Subcutaneous adipose tissue (tissue), 4 donors: ENCODE results near the gene KRT33B. TPM values are rescaled to one million over a fixed set of nuclear protein-coding genes. Genes with fewer than 3 reads are reported as not detected.

ENCODE experiments used
- total RNA-seq, 4 donors: library from RNA; depleted of rRNA; stranded (reverse); fragments of >200 nt; gene quantifications; one replicate each; pipeline ENCODE4 v1.1.0, GENCODE V29; 2016
- TF ChIP-seq, protein P1 (sequence below): fragments of 450-650 bp; IDR thresholded peaks from one replicate; pipeline ENCODE4 v1.5.1; 2016; ENCODE audit warnings: low read depth, mild to moderate bottlenecking, control low read depth, antibody characterized with exemption, moderate library complexity

Gene KRT33B
- total RNA-seq = not detected

DNA sequence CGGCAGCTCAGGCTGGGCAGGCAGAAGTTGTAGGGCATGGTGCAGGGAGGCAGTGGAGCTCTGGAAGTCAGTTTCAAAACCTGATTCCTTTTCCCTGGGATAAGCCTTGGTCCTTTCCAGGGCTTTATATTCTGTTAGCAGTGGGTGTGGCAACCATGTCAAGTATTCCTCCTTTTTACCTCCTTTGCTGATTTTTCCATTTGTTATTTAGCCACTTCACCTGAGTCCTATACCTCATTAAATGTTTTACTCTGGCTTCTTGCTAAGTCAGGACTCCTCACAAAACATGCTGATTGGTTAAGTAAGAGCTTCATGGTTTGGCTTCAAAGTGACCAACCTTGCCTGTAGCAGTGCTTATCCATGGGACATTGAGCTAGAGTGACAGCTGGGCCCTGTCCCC, at the start of gene KRT33B:
Gene KRT33B, minus strand, starts transcription at position 101 of the 400 bp plus-strand sequence. Its CDS starts 63 bp downstream, at position 38.
- TF ChIP-seq, protein P1, sequence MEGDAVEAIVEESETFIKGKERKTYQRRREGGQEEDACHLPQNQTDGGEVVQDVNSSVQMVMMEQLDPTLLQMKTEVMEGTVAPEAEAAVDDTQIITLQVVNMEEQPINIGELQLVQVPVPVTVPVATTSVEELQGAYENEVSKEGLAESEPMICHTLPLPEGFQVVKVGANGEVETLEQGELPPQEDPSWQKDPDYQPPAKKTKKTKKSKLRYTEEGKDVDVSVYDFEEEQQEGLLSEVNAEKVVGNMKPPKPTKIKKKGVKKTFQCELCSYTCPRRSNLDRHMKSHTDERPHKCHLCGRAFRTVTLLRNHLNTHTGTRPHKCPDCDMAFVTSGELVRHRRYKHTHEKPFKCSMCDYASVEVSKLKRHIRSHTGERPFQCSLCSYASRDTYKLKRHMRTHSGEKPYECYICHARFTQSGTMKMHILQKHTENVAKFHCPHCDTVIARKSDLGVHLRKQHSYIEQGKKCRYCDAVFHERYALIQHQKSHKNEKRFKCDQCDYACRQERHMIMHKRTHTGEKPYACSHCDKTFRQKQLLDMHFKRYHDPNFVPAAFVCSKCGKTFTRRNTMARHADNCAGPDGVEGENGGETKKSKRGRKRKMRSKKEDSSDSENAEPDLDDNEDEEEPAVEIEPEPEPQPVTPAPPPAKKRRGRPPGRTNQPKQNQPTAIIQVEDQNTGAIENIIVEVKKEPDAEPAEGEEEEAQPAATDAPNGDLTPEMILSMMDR = no peak

DNA sequence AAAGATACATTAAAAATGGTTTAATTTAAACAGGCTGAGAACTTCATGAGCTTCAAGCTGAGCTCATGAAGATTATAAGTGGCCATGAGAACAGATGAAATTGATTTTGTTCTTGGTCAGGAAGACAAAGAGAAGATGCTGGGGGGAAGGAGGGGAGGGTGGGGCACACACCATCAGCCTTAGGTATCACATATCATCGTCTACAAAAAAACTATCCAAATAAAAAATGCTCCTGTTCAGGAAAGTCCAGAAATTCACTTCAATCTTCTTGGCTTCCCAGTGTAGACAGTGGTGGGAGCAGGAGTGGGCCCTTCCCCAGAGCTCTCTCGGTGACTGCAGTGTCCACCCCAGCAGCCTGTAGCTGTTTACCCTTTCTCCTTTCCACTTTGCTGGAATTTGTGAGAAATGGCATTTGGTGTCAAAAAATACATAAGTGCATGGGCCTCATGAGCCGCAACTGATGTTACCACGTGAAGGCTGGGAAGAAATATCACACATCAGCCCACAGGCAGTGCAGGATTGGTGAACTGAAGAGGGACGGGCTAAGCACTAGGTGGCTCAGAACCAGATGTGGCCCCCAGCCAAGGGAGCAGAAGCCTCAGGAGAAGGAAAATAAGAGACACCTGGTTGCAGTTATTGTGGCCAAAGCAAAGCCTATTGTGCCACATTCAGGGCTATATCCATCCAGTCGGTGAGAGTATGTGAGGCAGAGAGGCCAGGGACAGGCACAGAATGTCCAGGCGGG, 48.7 kb upstream of the KRT33B start:
- TF ChIP-seq, protein P1 = no peak

DNA sequence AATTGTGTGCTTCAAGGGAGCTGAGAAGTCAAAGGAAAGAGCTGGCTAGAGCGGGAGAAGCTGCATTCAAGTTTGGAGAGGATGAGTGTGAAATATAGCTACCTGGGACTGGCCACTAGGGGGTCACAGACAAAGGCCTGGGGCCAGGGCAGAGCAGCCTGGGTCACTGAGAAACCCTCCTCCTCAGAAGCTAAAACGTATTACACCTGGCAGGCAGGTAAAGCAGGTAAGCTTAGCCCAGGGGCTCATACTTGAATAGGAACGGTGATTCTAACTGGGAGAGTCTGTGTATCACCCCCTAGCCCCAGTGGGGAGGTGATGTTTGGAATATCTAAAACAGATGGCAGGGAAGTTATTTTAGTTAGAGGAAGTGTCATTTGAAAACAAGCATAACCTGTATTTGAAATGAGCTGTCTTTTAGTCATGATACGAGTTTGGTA, 48.0 kb upstream of the KRT33B start:
- TF ChIP-seq, protein P1 = no peak

DNA sequence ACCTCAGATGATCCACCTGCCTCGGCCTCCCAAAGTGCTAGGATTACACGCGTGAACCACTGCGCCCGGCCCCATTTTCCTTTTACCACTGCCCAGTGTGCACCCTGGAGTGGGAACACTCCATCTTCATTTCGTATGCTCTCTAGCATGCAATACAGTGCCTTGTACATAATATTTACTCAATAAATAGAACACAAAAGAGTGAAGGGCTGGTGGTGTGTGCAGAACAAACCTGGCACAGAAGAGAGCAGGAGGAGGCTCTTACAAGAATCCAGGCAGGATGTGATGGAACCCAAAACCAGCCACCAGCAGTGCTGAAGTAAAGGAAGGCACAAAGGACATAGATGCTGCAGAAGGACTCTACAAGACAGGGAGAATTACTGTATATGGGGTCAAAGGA, 47.5 kb upstream of the KRT33B start:
- TF ChIP-seq, protein P1 = no peak

DNA sequence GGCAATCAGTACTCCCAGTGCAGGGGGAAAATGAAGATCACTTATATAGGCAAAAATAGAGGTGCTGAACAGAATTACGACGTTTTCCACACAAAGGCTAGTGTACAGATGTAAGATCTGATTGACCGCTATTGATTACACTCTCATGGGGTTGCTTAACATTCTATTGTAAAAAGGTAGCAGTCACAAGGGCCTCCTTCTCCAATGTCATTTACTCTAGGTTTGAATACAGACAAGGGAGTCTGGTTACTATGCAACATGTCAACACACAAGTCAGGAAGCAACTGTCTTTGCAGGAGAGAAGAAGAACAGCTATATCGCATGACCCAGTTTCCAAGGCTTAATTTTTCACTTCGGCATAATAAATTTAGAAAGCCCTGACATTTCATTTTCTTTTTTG, 46.9 kb upstream of the KRT33B start:
- TF ChIP-seq, protein P1 = no peak

DNA sequence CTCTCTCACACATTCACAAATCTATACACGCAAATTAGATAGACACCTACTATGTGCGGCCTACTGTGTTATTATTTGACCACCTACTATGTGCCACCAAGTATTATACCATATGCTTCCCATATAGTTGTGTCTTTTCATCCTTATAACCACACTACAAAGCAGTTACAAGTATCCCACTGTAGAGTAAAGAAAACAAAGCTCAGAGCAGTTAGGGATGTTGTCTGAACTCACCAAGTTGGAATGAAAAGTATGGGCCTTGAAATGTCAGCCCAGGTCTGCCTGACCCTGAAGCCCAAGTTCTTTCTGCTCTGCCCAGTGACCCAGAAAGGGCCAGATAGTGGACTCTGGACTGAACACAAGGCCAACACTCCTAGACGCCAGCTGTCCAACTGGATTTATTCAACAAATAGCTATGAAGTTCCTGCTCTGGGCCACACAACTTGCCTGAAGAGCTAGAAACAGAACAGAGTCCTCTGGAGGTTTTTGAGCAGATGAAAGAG, 46.3 kb upstream of the KRT33B start:
- TF ChIP-seq, protein P1 = no peak

DNA sequence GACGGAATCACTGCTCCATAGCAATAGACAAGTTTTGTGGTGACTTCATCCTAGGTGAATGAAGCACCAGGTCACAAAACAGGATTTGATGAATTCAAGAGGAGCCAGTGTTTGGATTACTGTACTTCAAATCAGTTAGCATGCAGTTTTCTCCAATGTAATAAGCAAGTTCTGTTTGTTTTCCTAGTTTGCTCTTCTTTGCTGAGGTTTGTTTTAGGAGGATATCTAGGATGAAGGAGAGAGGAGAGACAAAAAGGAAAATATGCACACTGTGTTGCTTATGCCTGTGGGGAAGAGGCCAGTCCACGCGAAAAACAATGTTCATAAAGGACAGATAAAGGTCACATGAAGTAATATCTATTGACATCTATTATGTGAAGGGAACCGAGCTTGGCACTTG, 45.8 kb upstream of the KRT33B start:
- TF ChIP-seq, protein P1 = no peak
